ENCODE measurements around the gene ANP32E. TPM values are rescaled to one million over a fixed set of nuclear protein-coding genes. Genes with fewer than 3 reads are reported as not detected.

ANP32E gene
- polyA plus RNA-seq, 1 donor (not counting 4 experiments of a cell fraction or from before 2014, with no cell fraction given) = 18.9 TPM

- H3K9me3 ChIP-seq (ENCODE audit: control insufficient read depth, low read depth, low read length) = no peaks in the 10 kb centered on the region
- TF ChIP-seq CTCF (optimal IDR thresholded peaks at IDR 0.05 in 1 of 3, IDR thresholded peaks at IDR 0.05 in 1 of 3, conservative IDR thresholded peaks at IDR 0.05 in 1 of 3; ENCODE audit: extremely low read depth in 1 of 3, insufficient read depth in 2 of 3, low read length in 3 of 3) = no peak
- TF ChIP-seq EZH2 (IDR thresholded peaks at IDR 0.05; ENCODE audit: low read length) = no peak
- dilution Hi-C loops (cut with MboI; ENCODE audit: extremely low pct_ligation_motif_present, low sequenced_read_pairs) = no loop called here
- no peaks in the 10 kb centered on the region for H3K36me3 ChIP-seq (ENCODE audit: control insufficient read depth in 2 of 2, extremely low read depth in 1 of 2, insufficient read depth in 2 of 2, low read length in 2 of 2)
- H3K9ac ChIP-seq (ENCODE audit: control insufficient read depth, extremely low read depth, insufficient read depth, low read length) = no peak overlapping the region
- no peaks in the 10 kb centered on the region for H3K4me1 ChIP-seq (ENCODE audit: control insufficient read depth, extremely low read depth, insufficient read depth, low read length)
- H3K27ac ChIP-seq (ENCODE audit: control insufficient read depth, insufficient read depth, low read length) = no peak overlapping the region
- no peaks in the 10 kb centered on the region for H3K27me3 ChIP-seq (ENCODE audit: control insufficient read depth, extremely low read depth, insufficient read depth, low read length)
- no peak for DNase-seq (ENCODE audit: low read depth, low spot score)
- no peaks in the 10 kb centered on the region for H4K20me1 ChIP-seq (ENCODE audit: control insufficient read depth, extremely low read depth, insufficient read depth, low read length)
- H3K79me2 ChIP-seq (ENCODE audit: control insufficient read depth, insufficient read depth, low read length) = no peaks in the 10 kb centered on the region
- no peak overlapping the region for H3K4me2 ChIP-seq (ENCODE audit: control insufficient read depth, extremely low read depth, insufficient read depth, low read depth, low read length)
- H3K9me1 ChIP-seq (ENCODE audit: control insufficient read depth, extremely low read depth, insufficient read depth, low read length) = no peaks in the 10 kb centered on the region
- H3K4me3 ChIP-seq (ENCODE audit: control insufficient read depth in 2 of 3, extremely low read depth in 1 of 3, insufficient read depth in 2 of 3, low read depth in 1 of 3, low read length in 3 of 3) = no peak overlapping the region
- no peak overlapping the region for H2AFZ ChIP-seq (ENCODE audit: control insufficient read depth, low read length)
- FAIRE-seq = no peak
Observed at GRCh38 chr1:150207281-150207971, 28.5 kb downstream of the ANP32E start.

GRCh38 chr1:150196417-150196816, 39.5 kb downstream of the ANP32E start:
- Histone ChIP-seq H2AFZ (ENCODE audit: control insufficient read depth, low read length) (no peak overlapping the region), H3K4me1 (ENCODE audit: control insufficient read depth, extremely low read depth, insufficient read depth, low read length) (no peaks in the 10 kb centered on the region), H3K4me2 (ENCODE audit: control insufficient read depth, extremely low read depth, insufficient read depth, low read depth, low read length) (no peak overlapping the region), H3K27me3 (ENCODE audit: control insufficient read depth, extremely low read depth, insufficient read depth, low read length) (no peaks in the 10 kb centered on the region), H3K79me2 (ENCODE audit: control insufficient read depth, insufficient read depth, low read length) (no peaks in the 10 kb centered on the region), H3K9ac (ENCODE audit: control insufficient read depth, extremely low read depth, insufficient read depth, low read length) (no peak overlapping the region), H4K20me1 (ENCODE audit: control insufficient read depth, extremely low read depth, insufficient read depth, low read length) (no peaks in the 10 kb centered on the region), H3K36me3 (ENCODE audit: control insufficient read depth in 2 of 2, extremely low read depth in 1 of 2, insufficient read depth in 2 of 2, low read length in 2 of 2) (no peaks in the 10 kb centered on the region), H3K9me3 (ENCODE audit: control insufficient read depth, low read depth, low read length) (no peaks in the 10 kb centered on the region), H3K4me3 (ENCODE audit: control insufficient read depth in 2 of 3, extremely low read depth in 1 of 3, insufficient read depth in 2 of 3, low read depth in 1 of 3, low read length in 3 of 3) (no peak overlapping the region), H3K9me1 (ENCODE audit: control insufficient read depth, extremely low read depth, insufficient read depth, low read length) (no peaks in the 10 kb centered on the region), H3K27ac (ENCODE audit: control insufficient read depth, insufficient read depth, low read length) (no peak overlapping the region)
- dilution Hi-C loops (cut with MboI; ENCODE audit: extremely low pct_ligation_motif_present, low sequenced_read_pairs) = no loop called here
- TF ChIP-seq CTCF (optimal IDR thresholded peaks at IDR 0.05 in 1 of 3, IDR thresholded peaks at IDR 0.05 in 1 of 3, conservative IDR thresholded peaks at IDR 0.05 in 1 of 3; ENCODE audit: extremely low read depth in 1 of 3, insufficient read depth in 2 of 3, low read length in 3 of 3) (no peak), EZH2 (IDR thresholded peaks at IDR 0.05; ENCODE audit: low read length) (no peak)
- FAIRE-seq (no peak), DNase-seq (ENCODE audit: low read depth, low spot score) (no peak)

Data from keratinocyte (primary cell).